Esophagus (tissue), 2 donors: ENCODE results near the gene WDR19. TPM values are rescaled to one million over a fixed set of nuclear protein-coding genes. Genes with fewer than 3 reads are reported as not detected.
A peak's percentile ranks its signal among the peaks of the same experiment; 100 is the strongest.
"Not testable (repeated sequence)": the region's sequence is repeated elsewhere in the genome, so short reads cannot be mapped to it uniquely, and the experiment has no call there.

ENCODE experiments used
- H3K27ac ChIP-seq, 2 donors: one replicate each; pipeline ENCODE4 v1.5.1; 2013; ENCODE audit warnings: low read depth in 2 of 2, mild to moderate bottlenecking in 2 of 2, inconsistent platforms in 1 of 2, low read length in 1 of 2, moderate library complexity in 1 of 2
- H3K27me3 ChIP-seq, 2 donors: one replicate each; pipeline ENCODE4 v1.6.1; 2013; ENCODE audit warnings: low read length in 2 of 2, control low read depth in 1 of 2, mild to moderate bottlenecking in 1 of 2; ENCODE audit not compliant: insufficient read depth in 2 of 2, control insufficient read depth in 1 of 2
- H3K36me3 ChIP-seq, 2 donors: one replicate each; pipeline ENCODE4 v1.6.1; 2013; ENCODE audit warnings: low read length in 1 of 2; ENCODE audit not compliant: control insufficient read depth in 2 of 2, insufficient read depth in 2 of 2
- H3K4me1 ChIP-seq, 2 donors: one replicate each; pipeline ENCODE4 v1.6.1; 2013; ENCODE audit warnings: low read length in 1 of 2; ENCODE audit not compliant: control insufficient read depth in 2 of 2, insufficient read depth in 2 of 2
- H3K4me3 ChIP-seq, 2 donors: one replicate each; pipeline ENCODE4 v1.5.1; 2013; ENCODE audit warnings: low read length in 2 of 2, mild to moderate bottlenecking in 2 of 2, low read depth in 1 of 2, moderate library complexity in 1 of 2
- H3K9me3 ChIP-seq, 2 donors: one replicate each; pipeline ENCODE4 v1.6.1; 2013; ENCODE audit warnings: mild to moderate bottlenecking in 2 of 2, low read depth in 1 of 2, low read length in 1 of 2, moderate library complexity in 1 of 2; ENCODE audit not compliant: control insufficient read depth in 2 of 2, insufficient read depth in 1 of 2
- WGBS, 2 donors: extraction: QIAGEN DNeasy Blood & Tissue Kit; methylation state at CpG; one replicate each; pipeline ENCODE4 v1.1.7; 2013; 5-methylcytosine and 5-hydroxymethylcytosine counted together
- polyA plus RNA-seq, 2 donors: library from polyadenylated mRNA; stranded (reverse); fragments of 200-250 nt; gene quantifications; one replicate each; pipeline ENCODE4 v1.2.3, GENCODE V29; 2013
- donor health status: healthy with polysubstance abuse.
- donor health status: Bipolar disorder and iron deficiency.

WDR19 gene
- 10 to 100 TPM; 11.1 to 12.4 TPM for polyA plus RNA-seq

DNA sequence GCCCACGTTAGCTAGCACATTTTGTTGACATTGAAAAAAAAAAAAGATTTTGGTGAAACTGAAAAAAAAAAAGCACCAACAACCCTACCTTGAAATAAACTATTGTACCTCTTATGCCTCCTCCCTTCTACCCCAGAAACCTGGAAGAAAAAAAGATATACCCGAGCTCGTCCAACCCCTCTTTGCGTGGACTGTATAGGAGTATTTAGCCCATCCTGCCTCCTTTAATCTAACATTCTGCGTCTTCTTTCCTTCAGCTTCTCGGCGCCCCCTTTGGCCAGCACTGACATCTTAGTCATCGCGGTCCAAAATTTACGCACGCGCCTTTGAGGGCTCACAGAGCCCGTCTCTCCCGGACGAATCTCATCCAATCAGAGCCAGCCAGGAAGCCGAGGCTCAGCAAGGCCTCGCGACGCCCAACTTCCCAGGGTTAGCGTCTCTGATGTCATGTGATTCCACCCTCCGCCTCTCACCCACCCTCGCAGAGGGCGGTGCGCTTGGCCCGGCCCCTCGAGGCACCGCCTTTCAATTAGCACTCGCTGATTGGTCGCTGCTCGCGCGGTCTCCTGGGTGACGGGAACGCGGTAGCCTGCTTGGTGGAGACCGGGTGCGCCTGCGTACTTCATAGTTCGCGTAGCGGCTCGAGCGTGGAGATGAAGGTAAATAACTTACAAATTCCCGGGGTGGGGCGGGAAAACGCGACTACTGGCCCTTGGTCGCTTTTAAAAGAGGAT lies at the start of gene WDR19:
Gene WDR19, plus strand, starts transcription at position 625 of the 734 bp plus-strand sequence. Its CDS starts 29 bp downstream, at position 654.
- Histone ChIP-seq H3K4me3 (peak within 1 kb of the TSS; percentile 67 to 95), H3K36me3 (no peaks in the 10 kb centered on the region), H3K9me3 (no peaks in the 10 kb centered on the region), H3K27me3 (no peaks in the 10 kb centered on the region), H3K27ac (peak within 1 kb of the TSS; percentile 77 to 85), H3K4me1 (no peaks in the 10 kb centered on the region)
- 0% methylated on average over 48 of the region's 48 CpGs for WGBS, 2 donors

DNA sequence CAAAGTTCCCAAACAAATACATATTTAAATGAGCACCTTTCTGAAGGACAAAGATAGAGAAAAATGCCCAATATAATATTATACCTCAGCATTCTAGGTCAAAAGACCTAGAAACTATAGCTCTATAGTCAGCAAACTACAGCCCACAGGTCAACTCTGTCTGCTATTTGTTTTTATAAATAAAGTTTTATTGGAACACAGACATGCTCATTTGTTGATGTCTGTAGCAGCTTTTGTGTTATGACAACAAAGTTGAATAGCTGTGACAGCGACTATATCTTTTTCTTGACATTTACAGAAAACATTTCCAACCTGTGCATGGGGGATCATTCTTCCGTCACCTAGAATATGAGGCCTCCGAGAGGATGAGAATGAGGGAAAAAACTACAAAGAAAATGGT lies 48.7 kb upstream of the WDR19 start:
- H3K27ac ChIP-seq: no peak overlapping the region
- H3K9me3 ChIP-seq: no peaks in the 10 kb centered on the region
- H3K4me1 ChIP-seq: no peaks in the 10 kb centered on the region
- WGBS, 2 donors: 97 to 98% methylated on average over 3 of the region's 3 CpGs
- no peaks in the 10 kb centered on the region for H3K36me3 ChIP-seq
- H3K27me3 ChIP-seq: no peaks in the 10 kb centered on the region
- no peak overlapping the region for H3K4me3 ChIP-seq

DNA sequence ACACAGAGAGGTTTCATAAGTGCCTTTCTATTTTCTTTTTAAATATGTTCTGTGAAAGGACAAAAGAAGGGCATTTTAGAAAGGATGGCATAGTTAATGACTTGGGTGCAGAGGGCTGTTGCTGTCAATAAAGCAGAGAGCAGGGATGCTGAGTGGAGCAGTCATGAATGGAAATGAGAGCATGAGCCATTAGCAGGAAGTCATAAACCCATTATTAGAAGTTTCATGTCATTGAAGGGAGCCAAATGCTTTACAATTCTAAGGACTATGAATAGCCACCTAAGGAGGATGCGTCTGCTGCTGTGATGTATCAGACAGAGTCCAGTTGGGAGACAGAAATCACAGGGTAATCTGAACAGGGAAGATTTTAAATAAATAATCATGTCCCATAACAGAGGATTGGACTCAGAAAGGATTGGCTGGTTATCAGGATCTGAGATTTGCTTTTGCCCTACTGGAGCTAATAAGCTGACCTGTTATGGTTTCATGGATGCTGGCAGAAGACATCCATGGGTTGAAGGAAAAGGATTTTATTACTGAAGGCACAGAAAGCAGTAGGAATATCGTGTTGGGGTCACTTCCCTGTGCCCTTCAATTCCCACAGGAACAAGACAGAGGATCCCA lies 47.5 kb upstream of the WDR19 start:
- Histone ChIP-seq H3K36me3 (no peaks in the 10 kb centered on the region), H3K27me3 (no peaks in the 10 kb centered on the region), H3K9me3 (no peaks in the 10 kb centered on the region), H3K4me3 (no peak overlapping the region), H3K4me1 (no peaks in the 10 kb centered on the region), H3K27ac (no peak overlapping the region)
- 45 to 52% methylated on average over 2 of the region's 2 CpGs for WGBS, 2 donors

DNA sequence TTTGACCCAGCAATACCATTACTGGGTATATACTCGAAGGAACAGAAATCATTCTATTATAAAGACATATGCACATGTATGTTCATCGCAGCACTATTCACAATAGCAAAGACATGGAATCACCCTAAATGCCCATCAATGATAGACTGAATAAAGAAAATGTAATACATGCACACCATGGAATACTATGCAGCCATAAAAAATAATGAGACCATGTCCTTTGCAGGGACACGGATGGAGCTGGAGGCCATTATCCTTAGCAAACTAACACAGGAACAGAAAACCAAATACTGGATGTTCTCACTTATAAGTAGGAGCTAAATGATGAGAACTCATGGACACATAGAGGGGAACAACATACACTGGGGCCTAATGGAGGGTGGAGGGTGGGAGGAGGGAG lies 44.1 kb upstream of the WDR19 start:
- not testable (repeated sequence) for H3K27ac ChIP-seq, H3K4me3 ChIP-seq, H3K4me1 ChIP-seq, H3K27me3 ChIP-seq, H3K36me3 ChIP-seq, H3K9me3 ChIP-seq
- 72 to 89% methylated on average over 3 of the region's 3 CpGs for WGBS, 2 donors

DNA sequence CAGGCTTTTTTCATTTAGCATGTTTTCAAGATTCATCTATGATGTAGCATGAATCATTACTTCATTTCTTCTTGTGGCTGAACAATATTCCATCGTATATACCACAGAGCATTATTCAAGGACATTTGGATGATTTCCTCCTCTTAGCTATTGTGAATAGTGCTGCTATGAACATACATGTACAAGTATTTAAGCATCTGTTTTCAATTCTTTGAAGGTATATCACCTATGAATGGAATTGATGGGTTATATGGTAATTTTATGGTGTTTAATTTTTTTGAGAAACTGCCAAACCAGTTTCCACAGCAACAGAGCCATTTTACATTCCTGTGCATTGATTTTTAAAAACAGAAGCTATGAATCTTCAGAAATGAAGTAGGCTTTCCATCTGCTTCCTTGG lies 36.1 kb upstream of the WDR19 start:
- Histone ChIP-seq H3K4me3 (no peak overlapping the region), H3K4me1 (no peaks in the 10 kb centered on the region), H3K36me3 (no peaks in the 10 kb centered on the region), H3K27ac (no peak overlapping the region), H3K27me3 (no peaks in the 10 kb centered on the region), H3K9me3 (no peaks in the 10 kb centered on the region)
- 67 to 82% methylated on average over 1 of the region's 1 CpG for WGBS, 2 donors

DNA sequence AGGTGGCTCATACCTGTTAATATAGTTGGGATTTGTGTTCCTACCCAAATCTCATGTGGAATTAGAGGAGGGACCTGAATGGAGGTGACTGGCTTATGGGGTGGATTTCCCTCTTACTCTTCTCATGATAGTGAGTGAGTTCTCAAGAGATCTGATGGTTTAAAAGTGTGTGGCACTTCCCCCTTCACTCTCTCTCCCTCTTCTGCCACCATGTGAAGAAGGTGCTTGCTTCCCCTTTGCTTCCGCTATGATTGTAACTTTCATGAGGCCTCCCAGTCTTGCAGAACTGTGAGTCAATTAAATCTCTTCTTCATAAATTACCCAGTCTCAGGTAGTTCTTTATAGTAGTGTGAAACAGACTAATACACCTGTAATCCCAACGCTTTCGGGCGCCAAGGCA lies 28.3 kb upstream of the WDR19 start:
- Histone ChIP-seq H3K9me3 (no peaks in the 10 kb centered on the region), H3K27ac (no peak overlapping the region), H3K36me3 (no peaks in the 10 kb centered on the region), H3K27me3 (no peaks in the 10 kb centered on the region), H3K4me1 (no peaks in the 10 kb centered on the region), H3K4me3 (no peak overlapping the region)
- 93 to 95% methylated on average over 4 of the region's 4 CpGs for WGBS, 2 donors

DNA sequence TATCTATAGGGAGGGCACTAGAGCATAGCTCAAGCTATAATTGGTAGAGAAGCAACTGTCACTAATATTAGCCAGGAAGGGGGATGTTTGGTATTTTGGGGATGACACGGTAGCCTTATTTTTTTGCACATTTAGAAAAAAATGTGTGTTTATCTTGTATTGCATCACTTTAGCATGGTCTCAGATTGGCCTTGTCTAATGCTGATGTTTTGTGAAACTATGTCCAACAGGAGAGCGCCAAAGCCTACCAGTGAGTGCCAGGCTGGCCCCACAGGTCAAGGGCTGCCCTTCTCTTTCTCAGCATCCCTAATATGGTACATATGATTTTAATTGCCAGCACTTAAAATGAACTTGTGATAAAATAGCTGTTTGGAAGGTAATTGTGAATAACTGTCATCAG lies 24.8 kb upstream of the WDR19 start:
- 92 to 95% methylated on average over 2 of the region's 2 CpGs for WGBS, 2 donors

DNA sequence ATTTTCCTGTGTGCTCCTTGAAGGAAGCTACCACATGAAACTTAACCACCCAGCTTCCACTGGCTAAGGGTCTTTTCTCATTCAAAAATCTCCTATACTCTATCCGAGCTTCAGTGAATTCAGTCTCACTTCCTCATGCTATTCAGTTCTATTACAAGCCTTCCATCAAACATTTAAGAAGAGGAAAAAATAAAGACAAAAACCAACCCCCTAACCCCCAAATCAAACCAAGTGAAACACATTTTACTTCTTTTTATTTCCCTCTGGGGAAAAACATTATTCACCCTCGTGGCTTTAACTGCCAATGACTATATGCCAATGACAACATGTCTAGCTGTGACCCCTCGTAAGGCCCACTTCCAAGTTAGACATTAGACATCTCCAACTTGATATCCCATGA lies 16.2 kb upstream of the WDR19 start:
- H3K27me3 ChIP-seq: no peaks in the 10 kb centered on the region
- 66% methylated on average over 3 of the region's 3 CpGs for WGBS, 2 donors

More for the DNA sequence above, 24.8 kb upstream of the WDR19 start:
- H3K9me3 ChIP-seq: no peaks in the 10 kb centered on the region
- no peaks in the 10 kb centered on the region for H3K36me3 ChIP-seq
- H3K4me3 ChIP-seq: no peak overlapping the region
- no peak overlapping the region for H3K27ac ChIP-seq
- H3K4me1 ChIP-seq: no peaks in the 10 kb centered on the region
- H3K27me3 ChIP-seq: no peaks in the 10 kb centered on the region

DNA sequence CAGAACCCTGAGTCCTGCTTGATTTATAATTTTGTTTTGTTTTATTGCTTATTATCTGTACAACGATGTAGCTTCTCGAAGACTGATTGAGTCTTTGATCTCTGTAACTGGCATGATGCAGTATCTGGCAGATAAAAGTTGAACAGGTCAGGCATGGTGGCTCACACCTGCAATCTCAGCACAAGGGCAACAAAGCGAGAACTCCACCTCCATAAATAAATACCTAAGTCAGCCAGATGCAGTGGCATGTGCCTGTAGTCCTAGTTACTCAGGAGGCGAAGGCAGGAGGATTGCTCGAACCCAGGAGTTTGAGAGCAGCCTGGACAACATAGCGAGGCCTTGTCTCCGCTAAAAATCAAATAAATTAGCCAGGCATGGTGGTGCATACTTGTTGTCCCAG lies 15.7 kb upstream of the WDR19 start:
- H3K4me3 ChIP-seq: no peak overlapping the region
- H3K9me3 ChIP-seq: no peaks in the 10 kb centered on the region
- WGBS, 2 donors: 79 to 90% methylated on average over 7 of the region's 7 CpGs
- no peaks in the 10 kb centered on the region for H3K27me3 ChIP-seq
- H3K36me3 ChIP-seq: no peaks in the 10 kb centered on the region
- no peak overlapping the region for H3K27ac ChIP-seq
- no peaks in the 10 kb centered on the region for H3K4me1 ChIP-seq

More for the DNA sequence above, 16.2 kb upstream of the WDR19 start:
- no peaks in the 10 kb centered on the region for H3K9me3 ChIP-seq
- H3K4me3 ChIP-seq: no peak overlapping the region
- no peaks in the 10 kb centered on the region for H3K4me1 ChIP-seq
- no peak overlapping the region for H3K27ac ChIP-seq
- H3K36me3 ChIP-seq: no peaks in the 10 kb centered on the region

DNA sequence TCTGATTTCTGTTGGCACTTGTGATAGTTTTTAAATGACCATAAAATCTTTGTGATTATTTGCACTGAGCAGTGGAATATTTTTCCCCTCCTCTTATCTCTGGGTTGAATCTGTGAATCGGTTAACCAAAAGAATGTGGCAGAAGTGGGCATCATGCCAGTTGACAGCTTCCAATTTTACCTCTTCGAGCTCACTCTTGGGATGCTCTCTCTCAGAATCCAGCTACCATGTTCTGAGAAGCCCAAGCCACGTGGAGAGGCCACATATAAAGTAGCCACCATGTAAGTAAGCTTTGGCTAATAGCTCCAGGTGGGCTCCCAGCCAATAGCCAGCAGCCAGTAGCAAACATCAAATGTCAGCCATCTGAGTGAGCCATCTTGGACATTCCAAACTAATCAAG lies 12.9 kb upstream of the WDR19 start:
- H3K9me3 ChIP-seq: no peaks in the 10 kb centered on the region
- H3K27ac ChIP-seq: no peak overlapping the region
- no peaks in the 10 kb centered on the region for H3K27me3 ChIP-seq
- H3K4me1 ChIP-seq: no peaks in the 10 kb centered on the region
- no peaks in the 10 kb centered on the region for H3K36me3 ChIP-seq
- WGBS, 2 donors: 48% methylated on average over 3 of the region's 3 CpGs
- no peak overlapping the region for H3K4me3 ChIP-seq
